ENCODE measurements around the gene PTPRM.

DNA sequence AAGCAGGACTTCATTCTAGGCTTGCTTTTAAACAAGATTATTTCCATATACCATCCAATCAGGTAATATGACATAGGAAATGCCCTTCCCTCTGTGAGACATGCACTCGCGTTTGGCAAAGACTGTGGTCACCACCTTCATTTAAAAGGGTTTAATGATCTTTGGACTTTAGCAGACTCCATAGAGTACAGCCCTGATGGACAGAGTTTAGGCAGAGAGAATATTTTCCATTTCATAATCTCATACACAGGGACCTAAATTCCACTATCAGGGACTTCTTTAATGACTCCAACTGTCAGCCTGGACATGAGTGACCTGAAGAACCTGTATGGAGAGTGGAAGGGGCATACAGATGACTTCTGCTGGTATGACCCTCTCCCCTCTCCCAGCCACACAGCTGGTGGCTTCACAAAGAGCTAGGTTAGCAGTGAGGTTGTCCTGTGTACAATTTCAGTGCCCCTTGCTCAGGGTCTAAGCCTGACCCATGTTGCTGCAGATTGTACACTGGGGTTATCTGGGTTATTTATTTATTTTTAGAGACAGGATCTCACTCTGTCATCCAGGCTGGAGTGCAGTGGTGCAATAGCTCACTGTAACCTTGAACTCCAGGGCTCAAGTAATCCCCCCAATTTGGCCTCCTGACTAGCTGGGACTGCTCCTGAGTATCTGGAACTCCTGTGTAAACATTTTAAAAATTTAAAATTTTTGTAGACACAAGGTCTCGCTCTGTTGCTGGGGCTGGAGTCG lies 59.2 kb downstream of the PTPRM start:
- TF ChIP-seq POLR2A (IDR thresholded peaks at IDR 0.05; ENCODE audit: low read depth) = no peak
- TF ChIP-seq, protein P1, sequence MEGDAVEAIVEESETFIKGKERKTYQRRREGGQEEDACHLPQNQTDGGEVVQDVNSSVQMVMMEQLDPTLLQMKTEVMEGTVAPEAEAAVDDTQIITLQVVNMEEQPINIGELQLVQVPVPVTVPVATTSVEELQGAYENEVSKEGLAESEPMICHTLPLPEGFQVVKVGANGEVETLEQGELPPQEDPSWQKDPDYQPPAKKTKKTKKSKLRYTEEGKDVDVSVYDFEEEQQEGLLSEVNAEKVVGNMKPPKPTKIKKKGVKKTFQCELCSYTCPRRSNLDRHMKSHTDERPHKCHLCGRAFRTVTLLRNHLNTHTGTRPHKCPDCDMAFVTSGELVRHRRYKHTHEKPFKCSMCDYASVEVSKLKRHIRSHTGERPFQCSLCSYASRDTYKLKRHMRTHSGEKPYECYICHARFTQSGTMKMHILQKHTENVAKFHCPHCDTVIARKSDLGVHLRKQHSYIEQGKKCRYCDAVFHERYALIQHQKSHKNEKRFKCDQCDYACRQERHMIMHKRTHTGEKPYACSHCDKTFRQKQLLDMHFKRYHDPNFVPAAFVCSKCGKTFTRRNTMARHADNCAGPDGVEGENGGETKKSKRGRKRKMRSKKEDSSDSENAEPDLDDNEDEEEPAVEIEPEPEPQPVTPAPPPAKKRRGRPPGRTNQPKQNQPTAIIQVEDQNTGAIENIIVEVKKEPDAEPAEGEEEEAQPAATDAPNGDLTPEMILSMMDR (IDR thresholded peaks at IDR 0.05) = no peak
- no peak for TF ChIP-seq POLR2AphosphoS5 (IDR thresholded peaks at IDR 0.05)

Measured in esophagus muscularis mucosa (tissue), 3 donors.